Nephron progenitor cell (in vitro differentiated cells): ENCODE data around the gene RPTOR.

Experiments used
- DNase-seq: peaks from one replicate; pipeline ENCODE4 v3.0.0; 2021
- H3K27ac Mint-ChIP-seq: 2 replicates; pipeline ENCODE4 v1.8.0; 2021; ENCODE audit warnings: mild to moderate bottlenecking, moderate library complexity, mixed read lengths
- H3K27me3 Mint-ChIP-seq: 2 replicates; pipeline ENCODE4 v1.8.0; 2021; ENCODE audit warnings: mild to moderate bottlenecking, low read depth, mixed read lengths; ENCODE audit not compliant: poor library complexity
- H3K36me3 Mint-ChIP-seq: 2 replicates; pipeline ENCODE4 v1.8.0; 2021; ENCODE audit warnings: low read depth, mixed read lengths
- H3K4me1 Mint-ChIP-seq: 2 replicates; pipeline ENCODE4 v1.8.0; 2021; ENCODE audit warnings: mixed read lengths
- H3K4me3 Mint-ChIP-seq: 2 replicates; pipeline ENCODE4 v1.8.0; 2021; ENCODE audit warnings: mild to moderate bottlenecking, moderate library complexity, mixed read lengths
- H3K9me3 Mint-ChIP-seq: 2 replicates; pipeline ENCODE4 v1.8.0; 2021; ENCODE audit warnings: mild to moderate bottlenecking, moderate library complexity, mixed read lengths
- TF ChIP-seq, protein P1 (sequence below): fragments of 200-600 bp; sonication (generic); IDR thresholded peaks from 2 replicates; pipeline ENCODE4 v1.5.0; 2021; ENCODE audit warnings: antibody characterized with exemption

RPTOR gene

DNA sequence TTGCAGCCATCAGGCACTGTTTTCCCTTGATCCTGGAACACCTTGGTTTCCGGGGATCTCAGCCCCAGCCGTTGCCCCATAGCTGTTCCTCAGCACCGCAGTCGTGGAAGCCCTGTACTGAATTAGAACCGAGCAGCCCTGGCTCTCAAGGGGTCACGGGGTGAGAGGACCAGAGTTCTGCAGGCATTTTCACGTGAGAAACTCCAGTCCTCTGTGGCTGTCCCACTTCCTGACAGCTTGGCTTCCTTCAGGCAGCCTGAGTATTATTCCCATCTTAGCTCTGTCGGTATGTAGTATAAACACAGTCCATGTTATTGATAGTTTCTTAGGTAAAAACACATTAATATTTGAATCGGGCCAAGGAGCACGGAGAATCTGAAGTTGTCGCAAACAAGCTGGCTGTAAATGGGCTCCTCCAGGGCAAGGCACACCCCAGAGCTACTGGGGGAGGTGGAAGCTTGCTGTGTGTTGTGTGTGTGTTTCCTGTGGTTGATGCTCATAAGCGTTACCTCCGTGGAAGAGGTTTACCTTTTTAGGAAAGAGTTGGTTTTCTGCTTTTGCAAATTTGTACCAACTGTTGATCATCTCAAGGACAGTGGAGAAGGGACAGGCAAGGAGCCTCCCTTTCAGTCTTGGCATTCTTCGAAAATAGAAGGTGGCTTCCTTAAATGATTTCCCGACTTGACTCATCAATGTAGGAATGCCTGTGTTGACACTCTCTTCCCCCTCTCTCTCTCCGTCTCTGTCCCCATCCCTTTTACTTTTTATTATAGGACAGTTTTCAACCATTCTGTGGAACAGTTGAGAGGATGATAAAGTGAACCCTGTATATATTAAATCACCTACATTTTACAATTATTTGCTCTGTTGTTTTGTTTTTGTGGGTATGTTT lies 238.1 kb downstream of the RPTOR start:
- Mint-ChIP-seq H3K27me3 (peaks cover 4% of the 10 kb centered on the region), H3K36me3 (peaks cover 12% of the 10 kb centered on the region), H3K9me3 (peaks cover 4% of the 10 kb centered on the region), H3K4me3 (no peak overlapping the region), H3K27ac (peak overlapping the region; percentile 44), H3K4me1 (peaks cover 51% of the 10 kb centered on the region)
- no peak for DNase-seq
- TF ChIP-seq, protein P1, sequence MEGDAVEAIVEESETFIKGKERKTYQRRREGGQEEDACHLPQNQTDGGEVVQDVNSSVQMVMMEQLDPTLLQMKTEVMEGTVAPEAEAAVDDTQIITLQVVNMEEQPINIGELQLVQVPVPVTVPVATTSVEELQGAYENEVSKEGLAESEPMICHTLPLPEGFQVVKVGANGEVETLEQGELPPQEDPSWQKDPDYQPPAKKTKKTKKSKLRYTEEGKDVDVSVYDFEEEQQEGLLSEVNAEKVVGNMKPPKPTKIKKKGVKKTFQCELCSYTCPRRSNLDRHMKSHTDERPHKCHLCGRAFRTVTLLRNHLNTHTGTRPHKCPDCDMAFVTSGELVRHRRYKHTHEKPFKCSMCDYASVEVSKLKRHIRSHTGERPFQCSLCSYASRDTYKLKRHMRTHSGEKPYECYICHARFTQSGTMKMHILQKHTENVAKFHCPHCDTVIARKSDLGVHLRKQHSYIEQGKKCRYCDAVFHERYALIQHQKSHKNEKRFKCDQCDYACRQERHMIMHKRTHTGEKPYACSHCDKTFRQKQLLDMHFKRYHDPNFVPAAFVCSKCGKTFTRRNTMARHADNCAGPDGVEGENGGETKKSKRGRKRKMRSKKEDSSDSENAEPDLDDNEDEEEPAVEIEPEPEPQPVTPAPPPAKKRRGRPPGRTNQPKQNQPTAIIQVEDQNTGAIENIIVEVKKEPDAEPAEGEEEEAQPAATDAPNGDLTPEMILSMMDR: no peak

GRCh38 chr17:80783486-80783885 lies 238.8 kb downstream of the RPTOR start:
- H3K4me3 Mint-ChIP-seq: no peak overlapping the region

DNA sequence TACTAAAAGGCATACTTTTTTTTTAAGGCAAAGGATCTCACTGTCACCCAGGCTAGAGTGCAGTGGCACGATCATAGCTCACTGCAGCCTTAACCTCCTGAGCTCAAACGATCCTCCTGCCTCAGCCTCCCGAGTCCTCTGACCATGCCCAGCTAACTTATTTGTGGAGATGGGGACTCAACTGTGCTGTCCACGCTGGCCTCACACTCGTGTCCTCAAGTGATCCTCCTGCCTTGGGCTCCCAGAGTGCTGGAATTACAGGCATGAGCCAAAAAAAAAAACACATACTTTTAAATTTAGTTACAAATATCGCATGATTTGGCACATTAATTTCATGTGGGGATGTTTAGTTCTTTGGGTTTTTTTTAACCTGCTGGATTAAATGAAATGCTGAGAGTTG lies 239.3 kb downstream of the RPTOR start:
- peaks cover 8% of the 10 kb centered on the region for H3K9me3 Mint-ChIP-seq
- H3K27me3 Mint-ChIP-seq: peaks cover 4% of the 10 kb centered on the region
- TF ChIP-seq, protein P1: no peak
- H3K4me1 Mint-ChIP-seq: peaks cover 59% of the 10 kb centered on the region
- DNase-seq: no peak
- H3K4me3 Mint-ChIP-seq: no peak overlapping the region
- no peak overlapping the region for H3K27ac Mint-ChIP-seq
- peaks cover 17% of the 10 kb centered on the region for H3K36me3 Mint-ChIP-seq

More at GRCh38 chr17:80783486-80783885, 238.8 kb downstream of the RPTOR start:
- TF ChIP-seq, protein P1: no peak
- Mint-ChIP-seq H3K27ac (no peak overlapping the region), H3K27me3 (peaks cover 4% of the 10 kb centered on the region), H3K4me1 (peaks cover 54% of the 10 kb centered on the region), H3K36me3 (peaks cover 15% of the 10 kb centered on the region), H3K9me3 (peaks cover 7% of the 10 kb centered on the region)
- DNase-seq: no peak

GRCh38 chr17:80785477-80786178 lies 241.0 kb downstream of the RPTOR start:
- Mint-ChIP-seq H3K4me3 (no peak overlapping the region), H3K4me1 (peaks cover 62% of the 10 kb centered on the region), H3K27me3 (peaks cover 4% of the 10 kb centered on the region), H3K9me3 (peaks cover 8% of the 10 kb centered on the region), H3K36me3 (peaks cover 17% of the 10 kb centered on the region), H3K27ac (no peak overlapping the region)
- TF ChIP-seq, protein P1: no peak
- no peak for DNase-seq

- Mint-ChIP-seq H3K9me3 (peaks cover 8% of the 10 kb centered on the region), H3K36me3 (peaks cover 17% of the 10 kb centered on the region), H3K4me3 (no peak overlapping the region), H3K4me1 (peaks cover 62% of the 10 kb centered on the region), H3K27me3 (peaks cover 4% of the 10 kb centered on the region), H3K27ac (no peak overlapping the region)
- DNase-seq: no peak
- TF ChIP-seq, protein P1: no peak
Measured at GRCh38 chr17:80786470-80786869, 241.8 kb downstream of the RPTOR start.
